T-cell (primary cell): Measurements from ENCODE around the gene ARID3A. TPM values are rescaled to one million over a fixed set of nuclear protein-coding genes. Genes with fewer than 3 reads are reported as not detected.
A peak's percentile ranks its signal among the peaks of the same experiment; 100 is the strongest.

ENCODE experiments used
- ATAC-seq, 4 experiments: fragments of 200-7000 bp in 3 of 4; fragments of 150-1000 bp in 1 of 4; cut with Tn5 transposase; replicated peaks in 1 of 4; 1 replicate in 3 of 4; 2 replicates in 1 of 4; pipeline ENCODE4 v1.10.0; 2021; ENCODE audit warnings: moderate library complexity in 3 of 4, mild to moderate bottlenecking in 2 of 4, moderate number of reproducible peaks in 1 of 4
- CTCF ChIA-PET, 2 donors: fragments of 300-600 bp; sonication (Branson Sonifier 250); formaldehyde crosslinking; loops; one replicate each; lab custom pipeline; 2022; ENCODE audit warnings: antibody characterized with exemption in 2 of 2; lab: Charles Lee
- POLR2A ChIA-PET, 2 donors: fragments of 300-600 bp; sonication (Branson Sonifier 250); formaldehyde crosslinking; loops; one replicate each; lab custom pipeline; 2022; ENCODE audit warnings: antibody characterized with exemption in 2 of 2; lab: Charles Lee
- DNase-seq, 35 experiments: peaks; one replicate each; pipeline versions ENCODE4 v3.0.0 to v3.0.0-alpha.2; 2013 to 2023
- H3K27ac ChIP-seq: one replicate; pipeline ENCODE4 v1.5.1; 2013; ENCODE audit warnings: low read length
- H3K27me3 ChIP-seq, 2 experiments: replicated peaks in 1 of 2; 1 replicate in 1 of 2; 2 replicates in 1 of 2; pipeline versions ENCODE4 v1.6.1 to v1.7.0; 2013; ENCODE audit warnings: low read length in 1 of 2, mixed read lengths in 1 of 2; ENCODE audit not compliant: control insufficient read depth in 2 of 2, insufficient read depth in 2 of 2; ENCODE audit errors: extremely low read depth in 1 of 2
- H3K36me3 ChIP-seq, 2 donors: 1 replicate in 1 of 2; 2 replicates in 1 of 2; pipeline versions ENCODE4 v1.6.1 to v1.7.0; 2013; ENCODE audit warnings: low read length in 1 of 2; ENCODE audit not compliant: control insufficient read depth in 2 of 2, insufficient read depth in 1 of 2; ENCODE audit errors: extremely low read depth in 1 of 2
- H3K4me1 ChIP-seq, 2 experiments: 1 replicate in 1 of 2; 2 replicates in 1 of 2; pipeline versions ENCODE4 v1.6.1 to v1.7.0; 2013; ENCODE audit warnings: low read length in 2 of 2, mixed read lengths in 1 of 2; ENCODE audit not compliant: insufficient read depth in 2 of 2, control insufficient read depth in 1 of 2; ENCODE audit errors: extremely low read depth in 1 of 2
- H3K4me3 ChIP-seq, 2 donors: 1 replicate in 1 of 2; 2 replicates in 1 of 2; pipeline versions ENCODE4 v1.5.1 to v1.7.0; 2013; ENCODE audit warnings: mild to moderate bottlenecking in 2 of 2, low read length in 1 of 2, moderate library complexity in 1 of 2; ENCODE audit not compliant: control insufficient read depth in 1 of 2; ENCODE audit errors: extremely low read depth in 1 of 2
- H3K9me3 ChIP-seq: 2 replicates; pipeline ENCODE4 v1.7.0; 2013
- H3K27ac Mint-ChIP-seq, 2 donors: one replicate each; pipeline ENCODE4 v1.8.0; 2020 to 2021; ENCODE audit warnings: mild to moderate bottlenecking in 2 of 2, mixed read lengths in 2 of 2
- H3K27me3 Mint-ChIP-seq, 2 donors: one replicate each; pipeline ENCODE4 v1.8.0; 2021 to 2022; ENCODE audit warnings: mixed read lengths in 2 of 2
- H3K36me3 Mint-ChIP-seq: one replicate; pipeline ENCODE4 v1.8.0; 2021; ENCODE audit warnings: mixed read lengths
- H3K4me1 Mint-ChIP-seq, 3 donors: one replicate each; pipeline ENCODE4 v1.8.0; 2020 to 2022; ENCODE audit warnings: mixed read lengths in 3 of 3, mild to moderate bottlenecking in 1 of 3
- H3K4me3 Mint-ChIP-seq, 3 donors: one replicate each; pipeline ENCODE4 v1.8.0; 2020 to 2022; ENCODE audit warnings: mild to moderate bottlenecking in 3 of 3, mixed read lengths in 3 of 3, moderate library complexity in 3 of 3
- H3K9me3 Mint-ChIP-seq, 3 donors: one replicate each; pipeline ENCODE4 v1.8.0; 2020 to 2022; ENCODE audit warnings: mixed read lengths in 3 of 3
- WGBS: methylation state at CpG from one replicate; pipeline ENCODE4 v1.1.5; 2013; ENCODE audit warnings: missing lambda C conversion rate; ENCODE audit not compliant: insufficient coverage; 5-methylcytosine and 5-hydroxymethylcytosine counted together
- total RNA-seq, 35 experiments: library from RNA in 6 of 35; stranded (reverse) in 6 of 35; fragments of 120-200 nt in 1 of 35; gene quantifications; one replicate each; pipeline versions ENCODE4 v1.2.1 to v1.2.4 and lab custom pipeline; 2013 to 2026

ARID3A gene
- total RNA-seq, 5 donors from 2014 or later (not counting 1 experiment from before 2014, with no cell fraction given) = 9.8 to 13.2 (median 12.0) TPM

GRCh38 chr19:933553-933882 is 7.7 kb downstream of the ARID3A start:
- ATAC-seq (no peak), DNase-seq (no peak)
- CTCF ChIA-PET = no interaction called here
- WGBS = 92% methylated on average over 10 of the region's 14 CpGs
- H3K4me1 Mint-ChIP-seq = peaks cover 30 to 35% (median 33%) of the 10 kb centered on the region in 3 donors
- H3K4me3 ChIP-seq = no peak overlapping the region
- POLR2A ChIA-PET = no interaction called here
- H3K4me1 ChIP-seq = peaks cover 7 to 36% of the 10 kb centered on the region in 2 experiments
- H3K36me3 Mint-ChIP-seq = peaks cover 5% of the 10 kb centered on the region
- no peak overlapping the region for H3K27ac Mint-ChIP-seq
- H3K27ac ChIP-seq = no peak overlapping the region
- H3K36me3 ChIP-seq = no peaks in the 10 kb centered on the region
- H3K9me3 Mint-ChIP-seq = peaks cover 0 to 3% (median 0%) of the 10 kb centered on the region in 3 donors
- peak overlapping the region in 1 of 3 donors; percentile 80 for H3K4me3 Mint-ChIP-seq
- no peaks in the 10 kb centered on the region for H3K9me3 ChIP-seq
- no peaks in the 10 kb centered on the region for H3K27me3 ChIP-seq
- H3K27me3 Mint-ChIP-seq = no peaks in the 10 kb centered on the region

DNA sequence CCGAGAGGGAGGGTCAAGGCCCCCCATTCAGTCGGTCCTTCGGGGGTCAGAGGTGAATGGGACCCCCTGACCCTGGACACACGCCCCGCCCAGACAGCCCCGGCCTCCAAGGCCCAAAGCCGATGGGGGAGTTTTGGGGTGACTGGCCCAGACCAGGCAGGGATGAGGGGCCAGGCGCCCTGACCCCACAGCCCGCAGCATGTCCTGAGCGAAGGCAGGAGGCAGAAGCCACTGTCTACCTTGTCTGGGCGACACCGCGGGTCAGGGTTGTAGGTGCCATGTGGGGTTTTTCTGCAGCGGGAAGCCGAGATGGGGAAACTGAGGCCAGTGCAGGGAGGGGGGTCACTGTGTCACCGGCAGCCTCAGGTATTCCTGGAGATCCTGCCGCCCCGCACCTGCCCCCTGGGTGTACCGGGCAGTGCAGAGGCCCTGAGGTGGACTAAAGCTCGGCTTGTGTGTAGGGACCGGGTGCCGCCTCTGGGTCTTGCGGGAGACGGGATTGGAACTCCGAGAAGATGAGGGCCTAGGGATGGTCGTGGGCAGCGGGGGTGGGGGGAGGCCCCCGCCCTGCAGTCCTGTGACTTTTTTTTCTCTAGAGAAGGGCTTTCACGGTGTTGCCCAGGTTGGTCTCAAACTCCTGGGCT is 8.5 kb downstream of the ARID3A start:
- H3K36me3 Mint-ChIP-seq = peaks cover 5% of the 10 kb centered on the region
- Histone ChIP-seq H3K9me3 (no peaks in the 10 kb centered on the region), H3K36me3 (no peaks in the 10 kb centered on the region), H3K27me3 (no peaks in the 10 kb centered on the region), H3K4me1 (peaks cover 7 to 36% of the 10 kb centered on the region in 2 experiments), H3K27ac (no peak overlapping the region), H3K4me3 (no peak overlapping the region)
- WGBS = 97% methylated on average over 19 of the region's 29 CpGs
- ATAC-seq = no peak
- no peak for DNase-seq
- ChIA-PET CTCF (no interaction called here), POLR2A (no interaction called here)
- no peak overlapping the region for H3K4me3 Mint-ChIP-seq
- H3K4me1 Mint-ChIP-seq = peaks cover 30 to 36% (median 33%) of the 10 kb centered on the region in 3 donors
- H3K27ac Mint-ChIP-seq = no peak overlapping the region
- peaks cover 0 to 3% (median 0%) of the 10 kb centered on the region in 3 donors for H3K9me3 Mint-ChIP-seq
- no peaks in the 10 kb centered on the region for H3K27me3 Mint-ChIP-seq

GRCh38 chr19:934865-935479 is 9.1 kb downstream of the ARID3A start:
- 85% methylated on average over 29 of the region's 31 CpGs for WGBS
- no peak overlapping the region for H3K4me3 ChIP-seq
- no peaks in the 10 kb centered on the region for H3K27me3 ChIP-seq
- Mint-ChIP-seq H3K4me1 (peaks cover 35 to 42% (median 38%) of the 10 kb centered on the region in 3 donors), H3K9me3 (peaks cover 0 to 3% (median 0%) of the 10 kb centered on the region in 3 donors), H3K36me3 (peaks cover 5% of the 10 kb centered on the region), H3K27me3 (no peaks in the 10 kb centered on the region), H3K27ac (no peak overlapping the region), H3K4me3 (no peak overlapping the region)
- H3K4me1 ChIP-seq = peaks cover 7 to 41% of the 10 kb centered on the region in 2 experiments
- POLR2A ChIA-PET = no interaction called here
- no peaks in the 10 kb centered on the region for H3K9me3 ChIP-seq
- DNase-seq = no peak
- ATAC-seq = no peak
- no peak overlapping the region for H3K27ac ChIP-seq
- CTCF ChIA-PET = no interaction called here
- no peaks in the 10 kb centered on the region for H3K36me3 ChIP-seq

GRCh38 chr19:936175-936546 is 10.3 kb downstream of the ARID3A start:
- CTCF ChIA-PET = interaction anchor here in 1 of 2 donors (1.4 kb wide), 1 partner anchor 48 kb away, joined by 3 read pairs; the partner anchor contains the start of gene WDR18

DNA sequence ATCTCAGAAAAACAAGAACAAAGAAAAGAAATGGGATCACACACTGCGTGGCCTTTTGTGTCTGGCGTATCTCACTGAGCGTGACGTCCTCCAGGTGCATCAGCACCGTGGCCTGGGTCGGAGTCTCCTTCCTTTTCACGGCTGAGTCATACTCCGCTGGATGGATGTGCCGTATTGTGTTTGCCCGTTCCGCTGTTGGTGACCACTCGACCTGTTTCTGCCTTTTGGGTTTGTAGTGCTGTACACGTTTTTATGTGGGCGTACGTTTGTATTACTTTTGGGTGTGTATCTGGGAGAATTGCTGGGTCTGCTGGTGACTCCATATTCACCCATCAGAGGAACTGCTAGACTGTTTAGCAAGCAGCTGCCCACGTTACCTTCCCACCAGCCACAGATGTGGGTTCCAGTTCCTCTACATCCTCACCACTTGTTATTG is 11.4 kb downstream of the ARID3A start:
- Mint-ChIP-seq H3K27me3 (no peaks in the 10 kb centered on the region), H3K27ac (peak overlapping the region; percentile 21 to 82), H3K4me3 (peak overlapping the region in 2 of 3 donors; percentile 14 to 40), H3K9me3 (peaks cover 0 to 3% (median 0%) of the 10 kb centered on the region in 3 donors), H3K36me3 (peaks cover 5% of the 10 kb centered on the region), H3K4me1 (peaks cover 36 to 45% (median 42%) of the 10 kb centered on the region in 3 donors)
- Histone ChIP-seq H3K9me3 (no peaks in the 10 kb centered on the region), H3K4me3 (no peak overlapping the region), H3K27ac (no peak overlapping the region), H3K36me3 (no peaks in the 10 kb centered on the region), H3K4me1 (peaks cover 4 to 55% of the 10 kb centered on the region in 2 experiments), H3K27me3 (no peaks in the 10 kb centered on the region)
- ATAC-seq (peak; percentile 27 to 59 (median 42)), DNase-seq (peak in 28 of 35 experiments; percentile 20 to 76 (median 50))
- 58% methylated on average over 7 of the region's 16 CpGs for WGBS
- POLR2A ChIA-PET = interaction anchor here in 1 of 2 donors (0.5 kb wide), 1 partner anchor 94 kb away, joined by 4 read pairs; no protein-coding TSS in a partner anchor
- CTCF ChIA-PET = interaction anchor here (0.5 to 0.7 kb wide), 3 partner anchors 62 to 207 kb away, joined by 3 to 5 read pairs (median 3); no protein-coding TSS in a partner anchor

More at GRCh38 chr19:936175-936546, 10.3 kb downstream of the ARID3A start:
- Mint-ChIP-seq H3K27ac (no peak overlapping the region), H3K27me3 (no peaks in the 10 kb centered on the region), H3K4me1 (peaks cover 36 to 43% (median 41%) of the 10 kb centered on the region in 3 donors), H3K4me3 (no peak overlapping the region), H3K36me3 (peaks cover 5% of the 10 kb centered on the region), H3K9me3 (peaks cover 0 to 3% (median 0%) of the 10 kb centered on the region in 3 donors)
- 100% methylated on average over 2 of the region's 10 CpGs for WGBS
- no peak for ATAC-seq
- POLR2A ChIA-PET = no interaction called here
- no peaks in the 10 kb centered on the region for H3K9me3 ChIP-seq
- H3K36me3 ChIP-seq = no peaks in the 10 kb centered on the region
- H3K27me3 ChIP-seq = no peaks in the 10 kb centered on the region
- no peak overlapping the region for H3K27ac ChIP-seq
- H3K4me3 ChIP-seq = no peak overlapping the region
- H3K4me1 ChIP-seq = peaks cover 7 to 51% of the 10 kb centered on the region in 2 experiments
- DNase-seq = no peak

DNA sequence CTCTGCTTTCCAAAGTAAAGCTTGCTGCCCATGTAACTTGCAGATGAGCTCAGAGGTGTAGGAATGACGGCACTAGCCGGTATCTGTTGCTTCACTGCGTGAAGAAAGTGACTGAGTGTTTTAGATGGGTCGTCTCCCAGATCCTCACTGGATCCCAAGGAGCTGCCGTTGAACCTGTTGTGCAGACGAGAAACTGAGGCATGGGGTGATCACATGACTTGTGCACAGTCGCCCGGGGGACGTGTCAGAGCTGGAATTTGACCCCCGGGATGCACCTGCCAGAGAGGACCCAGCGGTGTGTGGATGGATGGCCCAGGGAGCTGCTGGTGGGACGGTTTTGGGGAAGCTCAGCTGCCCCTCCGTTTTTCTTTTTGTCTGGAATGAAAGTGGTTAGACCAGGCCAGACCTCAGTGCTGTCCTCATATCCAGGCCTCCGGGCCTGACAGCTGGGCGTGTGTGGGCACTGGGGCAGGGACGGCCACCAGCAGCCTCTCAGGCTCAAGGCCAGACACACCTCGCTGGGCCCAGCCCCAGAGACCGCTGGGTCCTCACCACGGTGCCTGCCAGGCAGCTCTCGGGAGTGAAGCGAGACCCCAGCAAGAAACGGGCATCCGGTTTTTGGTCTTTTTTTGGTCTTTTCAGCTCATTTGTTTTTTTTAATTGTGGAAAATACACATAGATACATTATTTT is 12.5 kb downstream of the ARID3A start:
- peak overlapping the region in 1 of 3 donors; percentile 40 for H3K4me3 Mint-ChIP-seq
- ChIA-PET POLR2A (interaction anchor here (0.5 to 1.1 kb wide), 4 partner anchors 27 to 196 kb away, joined by 3 to 12 read pairs (median 3); no protein-coding TSS in a partner anchor), CTCF (interaction anchor here in 1 of 2 donors (0.6 to 1.1 kb wide), 3 partner anchors 58 to 248 kb away, joined by 3 to 5 read pairs (median 3); no protein-coding TSS in a partner anchor)
- peaks cover 0 to 3% (median 0%) of the 10 kb centered on the region in 3 donors for H3K9me3 Mint-ChIP-seq
- Histone ChIP-seq H3K4me1 (peaks cover 0 to 44% of the 10 kb centered on the region in 2 experiments), H3K27ac (no peak overlapping the region), H3K36me3 (peaks cover 0 to 5% of the 10 kb centered on the region in 2 donors), H3K4me3 (no peak overlapping the region), H3K27me3 (no peaks in the 10 kb centered on the region), H3K9me3 (no peaks in the 10 kb centered on the region)
- ATAC-seq (no peak), DNase-seq (no peak)
- H3K27me3 Mint-ChIP-seq = no peaks in the 10 kb centered on the region
- WGBS = 95% methylated on average over 18 of the region's 23 CpGs
- H3K27ac Mint-ChIP-seq = no peak overlapping the region
- peaks cover 5% of the 10 kb centered on the region for H3K36me3 Mint-ChIP-seq
- peaks cover 31 to 37% (median 36%) of the 10 kb centered on the region in 3 donors for H3K4me1 Mint-ChIP-seq
